HepG2 (cell line): ENCODE results near the gene EPHA3.

Source experiments
- CTCF ChIP-seq: sonication (generic); formaldehyde crosslinking; IDR thresholded peaks from 2 replicates; pipeline ENCODE4 v1.5.0; 2020; ENCODE audit warnings: mild to moderate bottlenecking, missing genetic modification reagents, moderate library complexity
- EP300 ChIP-seq, 3 experiments: sonication (generic) in 1 of 3; formaldehyde crosslinking in 1 of 3; IDR thresholded peaks; 2 replicates each; pipeline versions ENCODE4 v1.5.1 to v1.6.1; 2011 to 2020; ENCODE audit warnings: low read depth in 2 of 3, low read length in 2 of 3, borderline replicate concordance in 1 of 3, improper control_type of control experiment in 1 of 3, mild to moderate bottlenecking in 1 of 3, missing genetic modification reagents in 1 of 3, moderate library complexity in 1 of 3
- GTF2F1 ChIP-seq: fragments of 150-350 bp; IDR thresholded peaks from 2 replicates; pipeline ENCODE4 v1.6.1; 2014; ENCODE audit warnings: low read length
- MAFF ChIP-seq: IDR thresholded peaks from 2 replicates; pipeline ENCODE4 v1.6.1; 2011; ENCODE audit warnings: low read depth, low read length, improper control_type of control experiment
- REPIN1 ChIP-seq: sonication (generic); formaldehyde crosslinking; IDR thresholded peaks from 2 replicates; pipeline ENCODE4 v1.8.0; 2022; ENCODE audit warnings: missing genetic modification reagents, low read depth, mild to moderate bottlenecking, borderline replicate concordance
- SRF ChIP-seq: IDR thresholded peaks from 2 replicates; pipeline ENCODE4 v1.6.1; 2011; ENCODE audit warnings: mild to moderate bottlenecking, low read depth, low read length, moderate library complexity
- TRAFD1 ChIP-seq: sonication (generic); formaldehyde crosslinking; IDR thresholded peaks from 2 replicates; pipeline ENCODE4 v1.5.1; 2020; ENCODE audit warnings: missing genetic modification reagents, mild to moderate bottlenecking, borderline replicate concordance
- ZFY ChIP-seq: sonication (generic); formaldehyde crosslinking; IDR thresholded peaks from 2 replicates; pipeline ENCODE4 v1.4.0; 2020; ENCODE audit warnings: missing genetic modification reagents
- ZNF513 ChIP-seq: sonication (generic); formaldehyde crosslinking; conservative IDR thresholded peaks from 2 replicates; pipeline ENCODE4 v1.5.0; 2020; ENCODE audit warnings: missing genetic modification reagents

- TF ChIP-seq EP300 (IDR thresholded peaks at IDR 0.05; ENCODE audit: low read depth in 2 of 2, low read length in 2 of 2) (no peak), EP300 (CRISPR knock-in tag; IDR thresholded peaks at IDR 0.05; ENCODE audit: borderline replicate concordance) (no peak), CTCF (CRISPR knock-in tag) (no peak), TRAFD1 (CRISPR knock-in tag) (no peak), ZFY (no peak), ZNF513 (no peak), MAFF (no peak), REPIN1 (CRISPR knock-in tag) (no peak), SRF (no peak), GTF2F1 (no peak)
Measured at GRCh38 chr3:89256395-89256794, 149.0 kb downstream of the EPHA3 start.
